Loucy (cell line): ENCODE data around the gene AAK1.

Experiments used
- H2AFZ ChIP-seq: fragments of 200-600 bp; sonication (generic); 2 replicates; pipeline ENCODE4 v1.6.0; 2016; ENCODE audit warnings: antibody characterized with exemption, mild to moderate bottlenecking, low read length, moderate library complexity
- H3F3A ChIP-seq: fragments of 200-600 bp; 2 replicates; pipeline ENCODE4 v1.6.0; 2016; ENCODE audit warnings: antibody characterized with exemption, low read depth, mild to moderate bottlenecking
- H3K27me3 ChIP-seq: fragments of 200-600 bp; sonication (generic); 2 replicates; pipeline ENCODE4 v1.6.1; 2014; ENCODE audit warnings: low read length, mild to moderate bottlenecking; ENCODE audit not compliant: insufficient read depth, poor library complexity, severe bottlenecking
- H3K36me3 ChIP-seq: fragments of 200-600 bp; sonication (generic); 2 replicates; pipeline ENCODE4 v1.6.1; 2016; ENCODE audit warnings: low read length; ENCODE audit not compliant: insufficient read depth
- H3K4me1 ChIP-seq: fragments of 200-600 bp; sonication (generic); 2 replicates; pipeline ENCODE4 v1.5.1; 2014; ENCODE audit warnings: low read length, mild to moderate bottlenecking; ENCODE audit not compliant: insufficient read depth, poor library complexity, severe bottlenecking
- H3K4me2 ChIP-seq: fragments of 200-600 bp; sonication (generic); 2 replicates; pipeline ENCODE4 v1.6.0; 2014; ENCODE audit warnings: antibody characterized with exemption, low read length, low read depth, mild to moderate bottlenecking; ENCODE audit not compliant: poor library complexity, severe bottlenecking
- H3K4me3 ChIP-seq: fragments of 200-600 bp; sonication (generic); 2 replicates; pipeline ENCODE4 v1.5.1; 2014; ENCODE audit warnings: low read length, mild to moderate bottlenecking, mixed read lengths; ENCODE audit not compliant: poor library complexity, severe bottlenecking
- H3K79me2 ChIP-seq: fragments of 200-600 bp; sonication (generic); 2 replicates; pipeline ENCODE4 v1.6.1; 2014; ENCODE audit warnings: low read length; ENCODE audit not compliant: insufficient read depth
- H3K9ac ChIP-seq: fragments of 200-600 bp; sonication (generic); 2 replicates; pipeline ENCODE4 v1.6.0; 2014; ENCODE audit warnings: mild to moderate bottlenecking, low read depth, low read length, moderate library complexity; ENCODE audit not compliant: poor library complexity, severe bottlenecking
- H3K9me2 ChIP-seq: fragments of 200-600 bp; sonication (generic); replicated peaks from 2 replicates; pipeline ENCODE4 v1.6.1; 2016; ENCODE audit warnings: low read depth, low read length, mixed read lengths
- H3K9me3 ChIP-seq: fragments of 200-600 bp; sonication (generic); 2 replicates; pipeline ENCODE4 v1.6.1; 2014; ENCODE audit warnings: mild to moderate bottlenecking, antibody characterized with exemption, low read length, low read depth; ENCODE audit not compliant: insufficient read depth
- H4K20me1 ChIP-seq: fragments of 200-600 bp; sonication (generic); 2 replicates; pipeline ENCODE4 v1.6.0; 2014; ENCODE audit warnings: antibody characterized with exemption, low read length, mild to moderate bottlenecking; ENCODE audit not compliant: insufficient read depth, poor library complexity, severe bottlenecking
- CTCF ChIP-seq: fragments of 200-600 bp; sonication (generic); conservative IDR thresholded peaks from 2 replicates; pipeline ENCODE4 v1.5.1; 2014; ENCODE audit warnings: mild to moderate bottlenecking, antibody characterized with exemption, low read length
- EZH2phosphoT487 ChIP-seq: fragments of 200-600 bp; IDR thresholded peaks from 2 replicates; pipeline ENCODE4 v1.6.1; 2018; ENCODE audit warnings: antibody characterized with exemption, mild to moderate bottlenecking, moderate library complexity, borderline replicate concordance

The AAK1 gene

DNA sequence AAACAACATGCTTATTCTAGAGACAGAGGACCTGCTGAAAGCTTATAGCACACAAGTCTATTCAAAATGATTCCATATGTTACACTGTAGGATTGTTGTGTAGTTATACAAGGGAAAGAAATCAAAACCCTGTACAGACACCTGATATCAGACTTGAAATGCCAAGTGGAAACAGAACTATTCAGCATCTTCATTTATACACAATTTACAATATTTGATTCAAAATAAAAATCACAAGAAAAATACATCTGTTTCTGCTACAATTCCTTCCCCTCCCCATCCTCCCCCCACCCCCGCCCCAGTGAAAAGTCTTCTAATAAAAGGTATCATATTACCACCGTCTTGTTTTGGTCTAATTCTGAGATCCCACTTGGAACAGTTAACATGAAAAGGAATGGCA lies 168.9 kb downstream of the AAK1 start:
- TF ChIP-seq CTCF (no peak), EZH2phosphoT487 (no peak)
- no peak overlapping the region for H3K4me3 ChIP-seq
- H4K20me1 ChIP-seq = no peaks in the 10 kb centered on the region
- no peaks in the 10 kb centered on the region for H3K9me2 ChIP-seq
- no peaks in the 10 kb centered on the region for H3F3A ChIP-seq
- peaks cover 21% of the 10 kb centered on the region; the same call in 1 of the 2 replicates for H3K36me3 ChIP-seq
- no peak overlapping the region for H3K9ac ChIP-seq
- H3K4me1 ChIP-seq = no peaks in the 10 kb centered on the region
- H3K79me2 ChIP-seq = no peaks in the 10 kb centered on the region
- H3K9me3 ChIP-seq = no peaks in the 10 kb centered on the region
- H3K27me3 ChIP-seq = no peaks in the 10 kb centered on the region
- H3K4me2 ChIP-seq = no peak overlapping the region
- H2AFZ ChIP-seq = no peak overlapping the region

- no peak overlapping the region for H3K9ac ChIP-seq
- no peaks in the 10 kb centered on the region for H3K4me1 ChIP-seq
- H3K36me3 ChIP-seq = peaks cover 13% of the 10 kb centered on the region; the same call in 1 of the 2 replicates
- no peak overlapping the region for H2AFZ ChIP-seq
- no peaks in the 10 kb centered on the region for H3F3A ChIP-seq
- TF ChIP-seq CTCF = no peak
- no peak for TF ChIP-seq EZH2phosphoT487
- H3K4me2 ChIP-seq = no peak overlapping the region
- H3K79me2 ChIP-seq = no peaks in the 10 kb centered on the region
- H3K9me2 ChIP-seq = no peaks in the 10 kb centered on the region
- H4K20me1 ChIP-seq = no peaks in the 10 kb centered on the region
- no peak overlapping the region for H3K4me3 ChIP-seq
- no peaks in the 10 kb centered on the region for H3K9me3 ChIP-seq
- H3K27me3 ChIP-seq = no peaks in the 10 kb centered on the region
Observed at GRCh38 chr2:69471793-69472192, 171.7 kb downstream of the AAK1 start.

- H3K9me3 ChIP-seq = no peaks in the 10 kb centered on the region
- H3K79me2 ChIP-seq = no peaks in the 10 kb centered on the region
- H2AFZ ChIP-seq = no peak overlapping the region
Observed at GRCh38 chr2:69470911-69471310, 172.6 kb downstream of the AAK1 start.

More at GRCh38 chr2:69470911-69471310, 172.6 kb downstream of the AAK1 start:
- Histone ChIP-seq H3K27me3 (no peaks in the 10 kb centered on the region), H4K20me1 (no peaks in the 10 kb centered on the region), H3K4me2 (no peak overlapping the region), H3K4me3 (no peak overlapping the region), H3K9ac (no peak overlapping the region), H3K4me1 (no peaks in the 10 kb centered on the region), H3K9me2 (no peaks in the 10 kb centered on the region), H3F3A (no peaks in the 10 kb centered on the region), H3K36me3 (peaks cover 16% of the 10 kb centered on the region; the same call in 1 of the 2 replicates)
- TF ChIP-seq EZH2phosphoT487 = no peak
- TF ChIP-seq CTCF = no peak
